Gastrocnemius medialis (tissue), 4 donors: ENCODE data around the gene HINT2.

Experiments used
- POLR2A ChIP-seq, 2 donors: fragments of 450-650 bp; IDR thresholded peaks; one replicate each; pipeline ENCODE4 v1.6.1; 2017; ENCODE audit warnings: antibody characterized with exemption in 2 of 2, mild to moderate bottlenecking in 2 of 2, moderate library complexity in 2 of 2
- TF ChIP-seq, protein P1 (sequence below), 5 experiments: fragments of 450-650 bp in 3 of 5; fragments of 200-600 bp in 2 of 5; sonication (generic) in 2 of 5; IDR thresholded peaks in 4 of 5; conservative IDR thresholded peaks in 1 of 5; 1 replicate in 4 of 5; 2 replicates in 1 of 5; pipeline ENCODE4 v1.5.1; 2016 to 2019; ENCODE audit warnings: antibody characterized with exemption in 5 of 5, mild to moderate bottlenecking in 3 of 5, moderate library complexity in 3 of 5

DNA sequence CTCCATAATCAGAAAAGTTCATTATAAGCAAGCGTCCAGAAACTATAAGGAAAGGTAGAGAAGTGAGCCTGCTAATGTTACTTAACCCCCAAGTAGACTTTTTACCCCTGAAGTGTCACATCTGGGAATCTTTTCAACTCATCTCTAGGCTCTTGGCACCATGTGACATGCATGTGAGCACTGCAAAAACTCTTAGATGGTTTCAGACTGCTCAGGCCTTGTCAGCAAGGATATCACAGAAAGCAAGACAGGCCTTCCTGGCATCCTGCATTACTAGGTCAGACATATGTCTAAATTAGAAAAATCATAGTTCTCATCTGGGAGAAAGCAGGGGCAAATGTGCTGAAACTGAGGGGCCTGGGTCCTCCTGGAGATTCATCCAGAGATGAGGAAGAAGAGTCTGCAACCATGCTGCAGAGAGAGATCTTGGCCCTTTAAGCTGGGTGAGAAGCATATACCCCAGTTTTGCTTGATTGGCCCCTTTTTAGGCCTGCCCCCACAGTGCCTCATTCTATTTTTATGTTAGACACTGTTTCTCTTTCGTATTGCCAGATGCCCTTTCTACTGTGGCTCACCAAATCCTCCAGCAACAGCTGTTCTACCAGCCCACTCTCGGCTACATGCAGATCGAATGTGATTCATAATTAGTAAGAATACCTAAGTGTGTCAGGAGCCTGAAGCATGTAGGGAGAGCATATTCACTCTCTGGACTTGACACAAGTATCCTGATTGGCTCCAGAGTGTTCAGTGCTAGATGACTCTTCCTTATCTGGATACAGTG is 33.1 kb upstream of the HINT2 start:
- TF ChIP-seq, protein P1, sequence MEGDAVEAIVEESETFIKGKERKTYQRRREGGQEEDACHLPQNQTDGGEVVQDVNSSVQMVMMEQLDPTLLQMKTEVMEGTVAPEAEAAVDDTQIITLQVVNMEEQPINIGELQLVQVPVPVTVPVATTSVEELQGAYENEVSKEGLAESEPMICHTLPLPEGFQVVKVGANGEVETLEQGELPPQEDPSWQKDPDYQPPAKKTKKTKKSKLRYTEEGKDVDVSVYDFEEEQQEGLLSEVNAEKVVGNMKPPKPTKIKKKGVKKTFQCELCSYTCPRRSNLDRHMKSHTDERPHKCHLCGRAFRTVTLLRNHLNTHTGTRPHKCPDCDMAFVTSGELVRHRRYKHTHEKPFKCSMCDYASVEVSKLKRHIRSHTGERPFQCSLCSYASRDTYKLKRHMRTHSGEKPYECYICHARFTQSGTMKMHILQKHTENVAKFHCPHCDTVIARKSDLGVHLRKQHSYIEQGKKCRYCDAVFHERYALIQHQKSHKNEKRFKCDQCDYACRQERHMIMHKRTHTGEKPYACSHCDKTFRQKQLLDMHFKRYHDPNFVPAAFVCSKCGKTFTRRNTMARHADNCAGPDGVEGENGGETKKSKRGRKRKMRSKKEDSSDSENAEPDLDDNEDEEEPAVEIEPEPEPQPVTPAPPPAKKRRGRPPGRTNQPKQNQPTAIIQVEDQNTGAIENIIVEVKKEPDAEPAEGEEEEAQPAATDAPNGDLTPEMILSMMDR (IDR thresholded peaks at IDR 0.05 in 4 of 5, conservative IDR thresholded peaks at IDR 0.05 in 1 of 5): no peak
- no peak for TF ChIP-seq POLR2A (IDR thresholded peaks at IDR 0.05)
